NCI-H1048 (cell line): ENCODE data around the gene TTC39C.

ENCODE experiments used
- DNase-seq: peaks from one replicate; lab custom pipeline; 2025; lab: John Stamatoyannopoulos, UW

The TTC39C gene

DNA sequence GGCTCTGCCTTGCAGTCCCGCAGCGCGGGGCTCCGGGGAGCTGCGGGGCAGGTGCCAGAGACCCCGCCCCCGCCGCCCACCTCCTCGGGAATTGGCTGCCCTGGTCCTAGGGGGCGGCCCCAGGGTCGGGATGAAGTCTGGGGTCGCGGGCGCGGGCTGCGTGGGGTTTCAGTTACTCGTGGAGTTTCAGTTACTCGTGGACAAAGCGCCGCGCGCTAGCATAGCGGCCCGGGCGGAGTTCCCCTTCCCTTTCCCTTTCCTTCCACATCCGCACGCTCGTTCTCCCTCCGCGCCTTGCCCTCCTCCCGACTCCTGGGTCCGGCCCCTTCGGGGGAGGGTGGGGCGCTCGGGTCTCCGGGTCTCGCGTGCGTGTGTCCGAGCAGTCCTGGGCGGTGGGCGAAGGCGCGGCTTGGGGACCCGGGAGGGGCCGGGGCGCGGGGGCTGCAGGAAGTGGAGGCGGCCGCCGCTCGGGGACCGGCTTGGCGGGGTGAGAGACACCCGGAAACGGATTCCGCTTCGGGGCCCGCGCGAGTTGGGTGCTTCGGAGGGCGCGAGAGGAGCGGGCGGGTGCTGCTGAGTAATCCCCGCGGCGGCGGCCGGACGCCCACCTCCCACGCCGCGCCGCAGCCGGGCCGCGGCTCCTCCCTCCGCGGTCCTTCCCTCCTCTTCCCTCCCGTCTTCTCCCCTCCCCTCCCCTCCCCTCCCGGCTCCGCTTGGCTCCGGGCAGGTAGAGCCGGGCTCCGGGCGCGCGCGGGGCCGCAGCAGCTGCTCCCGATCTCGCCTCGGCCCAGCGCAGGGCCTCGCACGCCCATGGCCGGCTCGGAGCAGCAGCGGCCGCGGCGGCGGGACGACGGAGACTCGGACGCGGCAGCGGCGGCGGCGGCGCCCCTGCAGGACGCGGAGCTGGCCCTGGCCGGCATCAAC is at the start of gene TTC39C:
Gene TTC39C, plus strand, starts transcription at position 693 of the 924 bp plus-strand sequence. Its CDS starts 118 bp downstream, at position 811.
- DNase-seq: no peak

DNA sequence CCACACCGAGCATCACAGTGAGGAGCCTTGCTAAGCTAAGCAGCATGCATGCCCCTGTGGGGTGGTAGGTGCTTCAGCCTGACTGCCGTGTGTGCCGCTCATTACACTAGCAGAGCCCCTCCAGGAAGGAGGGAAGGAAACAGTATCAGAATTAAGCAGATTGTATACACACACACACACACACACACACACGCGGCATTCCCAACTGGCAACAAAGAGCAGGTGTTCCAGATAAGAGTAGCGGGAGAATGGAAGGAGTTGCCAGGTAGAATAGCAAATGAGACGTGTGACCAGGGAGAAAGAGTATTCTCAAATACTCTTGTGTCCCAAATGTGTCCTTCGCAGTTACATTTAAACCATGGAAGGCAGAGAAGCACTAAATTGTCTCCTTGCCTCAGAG is 47.6 kb upstream of the TTC39C start:
- DNase-seq: no peak

DNA sequence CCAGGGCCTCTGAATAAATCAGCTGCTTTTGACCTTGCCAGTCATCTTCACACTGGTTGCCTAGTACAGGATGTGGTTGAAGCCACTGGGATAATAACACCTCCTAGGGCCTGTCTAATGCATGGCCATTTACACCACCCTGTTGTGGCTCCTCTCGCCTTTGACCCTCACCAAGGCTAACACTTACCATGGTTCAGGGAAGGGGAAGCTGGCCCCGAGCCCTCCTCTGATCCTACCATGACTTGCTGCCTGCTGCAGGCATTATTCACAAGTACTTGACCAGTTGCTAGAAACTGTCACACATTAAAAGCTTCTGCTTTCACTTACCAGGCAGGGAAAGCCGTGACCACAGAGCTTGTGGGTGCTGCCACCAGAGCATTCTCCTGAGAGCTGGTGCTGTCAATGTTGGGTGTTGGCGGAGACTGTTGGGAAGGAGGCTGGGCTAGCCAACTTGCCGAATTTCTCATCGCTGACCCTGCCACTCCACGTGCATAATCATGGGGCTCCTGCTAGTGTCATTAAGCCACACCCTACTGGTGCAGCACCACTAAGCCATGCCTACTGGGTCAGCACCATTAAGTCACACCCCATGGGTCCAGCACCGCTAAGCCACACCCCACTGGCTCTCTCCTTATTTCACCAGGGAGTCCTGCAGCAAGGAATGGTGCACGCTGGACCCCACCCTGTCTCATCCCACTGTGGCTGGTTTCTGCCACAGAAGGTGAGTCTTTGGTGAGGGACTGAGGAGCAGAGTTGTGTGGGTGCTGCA is 47.0 kb upstream of the TTC39C start:
- DNase-seq: no peak

DNA sequence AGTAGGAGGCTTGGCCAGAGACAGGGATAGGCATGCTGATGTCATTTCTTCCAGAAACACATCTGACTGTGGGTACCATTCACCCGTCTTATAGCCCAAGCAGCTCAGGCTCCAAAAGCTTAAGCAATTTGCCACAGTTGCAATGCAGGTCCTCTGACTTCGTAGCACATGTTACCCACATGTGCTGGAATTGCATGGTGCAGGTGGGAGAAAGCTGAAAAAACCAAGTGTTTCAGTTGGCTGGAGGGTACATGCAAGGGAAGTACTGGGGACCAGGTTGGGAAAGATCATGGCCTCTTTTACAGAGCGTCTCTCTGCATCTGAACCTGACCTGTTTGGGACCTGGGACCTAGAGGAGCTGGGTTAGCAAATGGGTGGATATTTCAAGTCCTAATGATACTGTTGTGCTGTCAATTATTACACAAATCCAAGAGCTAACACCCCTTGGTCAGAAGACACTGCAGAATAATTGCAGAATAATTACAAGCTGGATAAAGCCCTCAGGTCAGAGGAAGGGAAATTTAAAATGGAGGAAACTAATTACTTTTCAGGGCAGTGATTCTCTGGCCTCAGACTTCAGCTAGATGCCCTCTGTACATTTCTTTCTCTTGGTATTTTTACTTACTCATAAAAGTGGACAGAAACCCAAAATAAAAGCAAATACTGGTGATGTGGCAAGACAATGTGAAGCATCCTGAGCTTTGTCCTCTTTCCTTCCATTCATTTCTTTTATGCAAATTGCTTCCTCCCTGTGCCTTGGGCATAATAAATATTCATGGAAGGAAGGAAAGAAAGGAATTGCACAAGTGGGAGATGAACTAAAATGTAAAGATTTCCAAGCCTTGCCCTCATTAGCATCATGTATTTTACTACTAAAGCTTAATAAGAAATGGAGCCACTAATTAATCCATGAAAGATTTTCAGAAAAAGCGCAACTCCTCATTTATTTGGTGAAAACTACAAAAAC is 45.6 kb upstream of the TTC39C start:
- DNase-seq: no peak

DNA sequence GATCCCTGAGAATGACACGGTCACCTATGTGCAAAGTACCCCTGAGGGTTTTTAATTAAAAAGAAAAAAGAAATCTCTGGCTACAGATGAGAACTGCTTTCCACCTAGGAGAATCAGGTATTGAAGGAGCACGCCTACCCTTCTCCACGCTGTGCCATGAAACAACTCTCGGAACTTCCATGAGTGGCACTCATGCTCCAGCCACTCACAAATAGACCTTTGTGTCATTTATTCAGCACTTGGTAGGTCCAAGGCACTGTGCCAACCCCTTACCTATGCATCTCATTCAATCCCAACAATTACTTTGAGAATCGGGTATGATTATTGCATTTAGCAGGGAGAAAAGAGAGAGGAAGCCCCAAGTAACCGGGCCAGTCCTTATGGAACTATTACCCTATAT is 44.9 kb upstream of the TTC39C start:
- no peak for DNase-seq

DNA sequence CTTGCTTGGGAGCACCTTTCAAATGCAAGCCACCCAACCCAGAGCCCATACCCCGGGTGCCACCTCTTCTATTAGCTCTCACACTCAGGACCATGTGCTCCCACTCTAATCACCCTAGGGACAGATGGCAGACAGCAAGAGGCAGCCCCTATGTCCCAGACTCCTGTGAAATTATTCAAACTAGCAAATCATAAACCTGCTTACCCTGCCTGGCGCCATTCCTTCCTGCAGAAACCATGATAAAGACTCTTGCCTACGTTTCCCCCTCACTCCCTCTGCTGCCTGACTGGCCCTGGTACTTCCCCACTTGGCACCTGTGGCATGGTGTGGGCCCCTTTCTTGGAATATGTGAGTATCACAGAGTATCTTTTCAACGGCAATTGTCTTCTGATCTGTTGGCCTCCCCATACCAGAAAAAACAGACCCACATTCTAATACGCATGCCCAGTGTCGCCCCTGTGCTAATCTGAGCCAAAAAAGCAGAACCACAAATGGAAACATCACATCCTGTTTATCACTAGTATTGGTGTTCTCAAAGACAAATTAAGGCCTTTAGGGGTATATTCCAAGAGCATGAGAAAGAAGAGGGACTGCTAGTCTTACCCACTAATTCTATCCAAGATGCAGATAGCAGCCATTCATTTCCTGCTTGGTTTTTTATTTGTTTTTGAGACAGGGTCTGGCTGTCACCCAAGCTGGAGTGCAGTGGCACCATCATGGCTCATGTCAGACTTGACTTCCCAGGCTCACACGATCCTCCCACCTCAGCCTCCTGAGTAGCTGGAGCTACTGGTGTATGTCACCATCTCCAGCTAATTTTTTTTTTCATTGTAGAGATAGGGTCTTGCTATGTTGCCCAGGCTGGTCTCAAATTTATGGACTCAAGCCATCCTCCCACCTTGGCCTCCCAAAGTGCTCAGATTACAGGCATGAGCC is 44.1 kb upstream of the TTC39C start:
- DNase-seq: no peak

DNA sequence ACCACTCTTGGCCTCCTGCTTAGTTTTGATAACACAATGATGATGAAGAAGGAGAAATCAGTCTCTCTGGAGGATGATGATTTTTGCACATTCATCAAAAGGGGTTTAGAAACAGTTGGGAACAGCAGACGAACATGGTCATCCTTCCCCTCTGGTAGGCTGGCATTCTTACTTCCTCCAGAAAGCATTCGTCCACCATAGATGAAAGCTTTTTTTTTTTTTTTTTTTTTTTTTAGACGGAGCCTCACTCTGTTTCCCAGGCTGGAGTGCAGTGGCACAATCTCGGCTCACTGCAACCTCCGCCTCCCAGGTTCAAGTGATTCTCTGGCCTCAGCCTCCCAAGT is 43.5 kb upstream of the TTC39C start:
- no peak for DNase-seq

DNA sequence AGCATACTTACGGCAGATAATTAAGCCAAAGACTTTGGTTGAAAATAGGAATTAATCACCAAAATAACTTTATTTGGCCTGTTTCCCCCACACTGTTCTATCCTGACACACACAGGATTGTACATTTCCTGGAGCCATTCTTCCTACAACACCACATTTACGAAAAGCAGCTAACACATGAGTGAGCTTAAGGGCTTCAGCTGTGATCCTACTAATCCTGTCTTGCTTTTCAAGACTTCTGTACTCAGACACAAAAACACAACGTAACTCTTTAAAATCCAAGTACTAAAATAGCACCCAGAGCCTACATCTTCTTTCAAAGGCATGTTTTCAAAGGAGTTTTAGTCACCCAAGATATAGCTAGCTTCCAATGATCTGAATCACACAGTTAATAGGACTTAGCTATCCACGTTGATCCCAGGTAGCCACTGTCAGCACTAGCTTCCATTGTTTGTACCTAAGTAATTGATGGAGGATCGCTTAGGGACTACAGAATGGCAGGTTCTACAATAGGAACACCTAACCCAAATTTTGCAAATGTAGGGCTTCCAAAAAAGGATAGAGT is 42.8 kb upstream of the TTC39C start:
- DNase-seq: no peak

DNA sequence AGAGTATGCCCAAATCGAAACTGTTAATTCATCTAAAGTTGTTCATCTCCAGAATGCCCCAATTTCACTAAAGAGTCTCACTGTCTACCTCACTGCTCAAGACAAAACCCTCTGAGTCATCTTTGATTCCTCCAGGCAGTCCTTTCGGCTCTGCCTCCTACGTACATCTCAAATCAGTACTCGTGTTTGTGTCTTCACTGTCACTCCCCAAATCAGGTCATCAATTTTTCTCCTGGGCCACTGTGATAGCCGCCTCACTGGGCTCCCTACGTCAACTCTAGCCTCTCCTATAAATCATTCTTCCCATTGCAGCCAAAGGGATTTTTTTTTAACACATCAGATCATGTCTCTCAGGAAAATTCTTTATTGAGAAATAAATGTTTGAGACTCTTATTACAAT is 42.1 kb upstream of the TTC39C start:
- no peak for DNase-seq

DNA sequence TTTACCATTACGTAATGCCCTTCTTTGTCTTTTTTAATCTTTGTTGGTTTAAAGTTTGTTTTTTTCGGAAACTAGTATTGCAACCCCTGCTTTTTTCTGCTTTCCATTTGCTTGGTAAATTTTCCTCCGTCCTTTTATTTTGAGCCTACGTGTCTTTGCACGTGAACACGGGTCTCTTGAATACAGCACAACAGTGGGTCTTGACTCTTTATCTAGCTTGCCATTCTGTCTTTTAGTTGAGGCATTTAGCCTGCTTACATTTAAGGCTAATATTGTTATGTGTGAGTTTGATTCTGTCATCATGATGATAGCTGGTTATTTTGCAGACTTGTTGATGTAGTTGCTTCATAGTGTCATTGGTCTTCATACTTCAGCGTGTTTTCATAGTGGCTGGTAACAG is 37.5 kb upstream of the TTC39C start:
- DNase-seq: no peak

DNA sequence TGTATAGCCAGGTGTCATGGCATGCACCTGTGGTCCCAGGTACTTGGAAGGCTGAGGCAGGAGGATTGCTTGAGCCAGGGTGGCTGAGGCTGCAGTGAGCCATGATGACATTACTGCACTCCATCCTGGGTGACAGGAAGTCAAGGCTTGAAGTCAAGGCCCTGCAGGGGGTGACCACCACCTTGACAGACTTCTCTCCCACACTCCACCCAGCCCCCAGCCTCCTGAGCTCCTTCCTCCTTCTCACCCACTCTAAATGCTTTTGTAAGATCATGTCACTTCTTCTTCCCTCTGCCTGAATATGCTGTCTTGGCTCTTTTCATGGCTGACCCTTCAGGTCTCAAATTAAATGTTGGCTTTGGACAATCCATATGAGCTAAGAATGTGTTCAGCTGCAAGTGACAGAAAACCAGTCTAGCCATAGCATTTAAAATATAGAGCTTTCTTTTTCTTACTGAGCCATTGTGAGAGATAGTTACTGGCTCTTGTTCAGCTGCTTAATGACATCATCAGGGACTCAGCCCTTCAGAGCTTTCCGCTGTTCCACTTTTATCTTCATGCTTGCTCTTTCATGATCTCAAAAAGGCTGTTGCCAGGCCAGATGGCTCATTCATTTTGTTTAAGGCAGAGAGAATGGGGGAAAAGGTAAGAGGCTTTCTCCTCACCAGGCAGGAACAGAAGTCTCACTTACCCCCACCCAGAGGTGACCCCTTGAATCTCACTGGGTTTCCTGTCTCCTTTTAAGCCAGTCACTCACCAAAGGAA is 36.7 kb upstream of the TTC39C start:
- no peak for DNase-seq

DNA sequence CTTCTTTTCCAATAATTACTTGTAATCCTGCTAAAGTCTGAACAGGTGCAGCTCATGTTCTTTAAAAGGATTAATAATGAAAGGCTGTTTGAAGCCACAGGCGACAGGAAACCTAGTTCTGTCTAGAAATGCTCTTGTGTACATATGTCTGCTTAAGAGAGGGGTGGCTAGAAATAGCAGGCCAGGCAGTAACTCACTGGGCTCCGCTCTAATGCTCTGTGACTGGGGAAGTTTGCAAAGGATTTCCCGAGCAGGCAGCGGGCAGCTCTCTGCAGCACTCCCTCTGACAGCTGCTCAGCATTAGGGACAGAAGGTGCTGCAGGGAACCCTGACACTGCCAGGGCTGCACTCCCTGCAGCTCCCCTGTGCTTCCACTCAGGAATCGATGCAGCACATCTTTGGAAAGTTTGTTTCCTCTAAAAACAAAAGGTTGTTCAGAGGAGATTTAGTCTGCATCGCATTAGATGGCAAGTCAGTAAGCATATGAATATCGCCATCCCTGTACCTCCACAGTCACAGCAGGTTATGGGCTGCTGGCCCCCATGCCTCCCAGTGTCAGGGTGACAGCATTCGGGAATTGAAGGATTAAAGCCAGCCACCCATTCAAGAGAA is 33.1 kb upstream of the TTC39C start:
- no peak for DNase-seq

DNA sequence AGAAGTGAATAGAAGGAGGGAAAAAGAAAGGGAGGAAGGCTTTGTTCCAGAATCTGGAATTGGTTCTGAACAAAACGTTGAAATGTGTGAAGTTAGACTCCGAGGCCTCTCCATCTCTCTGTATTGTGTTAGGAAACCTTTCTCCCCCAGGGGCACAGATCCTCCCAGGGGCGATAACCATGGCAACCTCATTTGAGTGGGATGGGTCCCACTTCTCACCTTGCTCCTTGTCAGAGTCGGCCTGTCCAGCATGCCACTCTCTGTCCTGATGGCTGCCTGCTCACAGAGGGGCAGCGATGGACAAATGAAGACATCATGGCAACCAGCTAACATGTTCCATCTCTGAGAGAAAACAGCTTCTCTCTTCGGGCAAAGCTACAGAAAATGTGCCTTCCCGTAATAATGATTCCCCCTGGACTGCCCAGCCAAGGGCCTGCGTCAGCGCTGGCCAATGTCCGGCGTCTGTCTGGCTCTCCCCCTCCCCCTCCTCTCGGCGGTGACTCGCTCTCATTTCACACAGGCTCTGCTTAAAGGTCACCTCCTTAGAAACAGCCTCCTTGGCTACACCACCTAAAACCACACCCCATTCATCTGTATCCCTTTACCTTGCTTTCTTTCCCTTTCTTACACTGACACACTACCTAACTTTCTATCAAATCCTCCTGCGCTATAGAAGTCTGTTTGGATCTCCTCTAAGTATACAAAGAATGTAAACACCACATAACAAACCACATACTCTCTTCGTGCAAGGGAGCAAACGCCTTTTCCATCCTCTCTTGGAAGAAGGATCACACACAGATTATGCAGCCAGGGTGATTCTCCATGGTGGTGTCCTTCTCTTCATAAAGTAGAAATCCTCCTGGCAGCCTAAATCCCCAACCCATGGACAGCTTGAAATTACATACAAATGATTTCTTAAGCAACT is 32.1 kb upstream of the TTC39C start:
- no peak for DNase-seq

DNA sequence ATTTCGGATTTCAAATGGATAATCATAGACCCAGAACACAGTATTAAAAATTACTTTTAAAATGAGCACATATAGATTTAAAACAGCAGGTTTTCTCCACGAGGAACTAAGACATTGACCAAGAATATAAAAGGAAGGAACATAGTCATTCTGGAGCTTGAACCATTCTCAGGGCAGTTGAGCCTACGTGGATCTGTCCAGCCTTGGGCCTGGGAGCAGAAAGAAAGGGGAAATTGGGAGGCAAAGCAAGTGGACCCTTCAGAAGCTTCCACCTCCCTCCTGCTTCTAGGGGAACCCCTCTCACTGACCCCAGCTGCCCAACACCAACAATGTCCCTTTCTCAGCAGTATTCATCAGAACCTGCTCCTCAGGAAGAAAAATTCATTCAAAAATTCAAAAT is 31.4 kb upstream of the TTC39C start:
- DNase-seq: no peak

DNA sequence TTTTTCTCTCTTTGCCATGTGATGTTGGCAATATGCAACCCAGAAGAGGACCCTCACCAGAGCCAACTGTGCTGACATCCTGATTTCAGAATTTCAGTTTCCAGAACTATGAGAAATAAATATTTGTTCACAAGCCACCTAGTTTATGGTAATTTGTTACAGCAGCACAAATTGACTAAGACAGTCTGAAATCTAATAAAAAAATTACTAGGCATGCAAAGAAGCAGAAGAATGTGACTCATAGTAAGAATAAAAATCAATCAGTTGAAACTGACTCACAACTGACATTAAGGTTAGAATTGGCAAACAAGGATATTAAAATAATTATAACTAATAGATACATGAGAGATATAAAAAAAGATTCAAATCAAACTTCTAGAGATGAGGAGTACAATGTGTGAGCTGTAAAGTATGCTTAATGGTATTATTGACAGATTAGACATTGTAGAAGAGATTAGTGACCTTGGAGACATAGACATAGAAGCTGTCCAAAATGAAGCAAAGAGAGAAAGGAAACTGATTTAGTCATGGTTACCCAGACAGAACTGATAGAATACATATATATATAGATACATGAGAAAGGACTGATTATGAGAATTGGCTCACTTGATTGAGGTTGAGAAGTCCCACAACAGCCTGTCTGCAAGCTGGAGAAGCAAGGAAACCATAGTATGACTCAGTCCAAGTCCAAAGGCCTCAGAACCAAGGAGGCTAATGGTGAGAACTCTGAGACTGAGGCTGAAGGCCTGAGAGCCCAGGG is 27.8 kb upstream of the TTC39C start:
- DNase-seq: no peak

DNA sequence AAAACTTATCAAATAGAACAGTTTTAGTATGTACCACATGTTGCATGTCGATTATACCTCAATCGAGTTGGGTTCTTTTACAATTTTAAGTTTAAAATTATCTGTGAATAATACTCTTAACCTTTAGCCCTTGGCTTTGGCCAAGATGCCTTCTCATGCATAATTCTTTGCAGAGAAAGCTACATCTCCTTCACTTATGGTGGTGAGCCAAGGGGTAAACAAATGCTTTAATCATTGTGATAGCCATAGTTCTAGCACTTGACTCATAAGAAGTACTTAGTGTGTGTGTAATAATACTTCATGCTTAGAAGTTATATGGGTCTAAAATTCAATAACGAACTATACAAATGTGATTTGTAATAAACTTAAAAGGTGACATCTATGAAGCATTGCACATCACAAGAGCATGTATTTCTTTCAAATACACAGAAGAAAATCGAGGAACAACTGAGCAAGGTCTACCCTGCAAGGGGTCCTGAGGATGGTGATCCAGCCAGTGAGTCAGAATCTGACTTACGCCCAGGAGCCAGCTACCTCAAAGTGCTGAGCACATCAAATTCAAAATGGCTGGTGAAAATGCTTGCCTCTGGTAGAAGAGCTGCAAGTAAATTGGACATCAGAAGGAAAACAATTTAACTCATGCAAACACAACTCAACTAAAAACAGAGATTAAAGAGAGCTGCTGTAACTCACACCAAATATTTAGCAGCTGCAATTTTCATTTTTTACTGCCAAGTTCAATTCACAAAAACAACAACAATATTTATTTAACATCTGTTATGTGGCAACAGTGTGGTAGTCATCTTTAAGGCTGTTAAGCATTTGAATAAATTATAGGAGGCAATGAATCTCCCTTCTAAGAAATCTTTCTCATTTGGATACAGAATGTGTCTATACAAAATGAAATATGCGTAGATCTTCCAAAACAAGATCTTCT is 23.8 kb upstream of the TTC39C start:
- no peak for DNase-seq
